GM23248 (cell line): ENCODE measurements around the gene RSBN1L. TPM values are rescaled to one million over a fixed set of nuclear protein-coding genes. Genes with fewer than 3 reads are reported as not detected.
A peak's percentile ranks its signal among the peaks of the same experiment; 100 is the strongest.
"Not testable (repeated sequence)": the region's sequence is repeated elsewhere in the genome, so short reads cannot be mapped to it uniquely, and the experiment has no call there.

ENCODE experiments used
- DNase-seq: peaks from one replicate; pipeline ENCODE4 v3.0.0-alpha.2; 2015
- H2AFZ ChIP-seq: fragments of 200-600 bp; sonication (generic); 2 replicates; pipeline ENCODE4 v1.6.1; 2016; ENCODE audit warnings: antibody characterized with exemption
- H3F3A ChIP-seq: fragments of 200-600 bp; sonication (generic); 2 replicates; pipeline ENCODE4 v1.6.1; 2016; ENCODE audit warnings: mild to moderate bottlenecking, antibody characterized with exemption, mixed run types; ENCODE audit not compliant: insufficient read depth
- H3K27ac ChIP-seq: fragments of 200-600 bp; sonication (generic); 2 replicates; pipeline ENCODE4 v1.5.1; 2016; ENCODE audit warnings: mild to moderate bottlenecking
- H3K27me3 ChIP-seq: fragments of 200-600 bp; sonication (generic); replicated peaks from 2 replicates; pipeline ENCODE4 v1.6.1; 2016; ENCODE audit warnings: mild to moderate bottlenecking; ENCODE audit not compliant: insufficient read depth
- H3K36me3 ChIP-seq: fragments of 200-600 bp; sonication (generic); 2 replicates; pipeline ENCODE4 v1.6.1; 2016; ENCODE audit warnings: low read depth, mild to moderate bottlenecking
- H3K4me1 ChIP-seq: fragments of 200-600 bp; sonication (generic); 2 replicates; pipeline ENCODE4 v1.6.1; 2016; ENCODE audit warnings: mild to moderate bottlenecking; ENCODE audit not compliant: insufficient read depth
- H3K4me2 ChIP-seq: fragments of 200-600 bp; sonication (generic); one replicate; pipeline ENCODE4 v1.6.1; 2016; ENCODE audit warnings: mild to moderate bottlenecking; ENCODE audit not compliant: unreplicated experiment
- H3K4me3 ChIP-seq: fragments of 200-600 bp; sonication (generic); 2 replicates; pipeline ENCODE4 v1.5.1; 2016; ENCODE audit warnings: mild to moderate bottlenecking
- H3K79me2 ChIP-seq: fragments of 200-600 bp; sonication (generic); 2 replicates; pipeline ENCODE4 v1.6.1; 2016; ENCODE audit warnings: mild to moderate bottlenecking; ENCODE audit not compliant: insufficient read depth
- H3K9ac ChIP-seq: fragments of 200-600 bp; sonication (generic); 2 replicates; pipeline ENCODE4 v1.6.1; 2016; ENCODE audit warnings: mild to moderate bottlenecking
- H3K9me2 ChIP-seq: fragments of 200-600 bp; sonication (generic); 2 replicates; pipeline ENCODE4 v1.6.1; 2016; ENCODE audit warnings: mixed run types, mild to moderate bottlenecking, moderate library complexity; ENCODE audit not compliant: insufficient read depth
- H3K9me3 ChIP-seq: fragments of 200-600 bp; sonication (generic); one replicate; pipeline ENCODE4 v1.6.1; 2017; ENCODE audit warnings: low read depth
- H4K20me1 ChIP-seq: fragments of 200-600 bp; sonication (generic); 2 replicates; pipeline ENCODE4 v1.6.0; 2016; ENCODE audit not compliant: insufficient read depth
- EZH2 ChIP-seq: fragments of 200-600 bp; sonication (generic); IDR thresholded peaks from 2 replicates; pipeline ENCODE4 v1.6.1; 2018; ENCODE audit warnings: antibody characterized with exemption, mild to moderate bottlenecking; ENCODE audit not compliant: insufficient read depth, poor library complexity, severe bottlenecking
- EZH2phosphoT487 ChIP-seq: fragments of 200-600 bp; sonication (generic); IDR thresholded peaks from 2 replicates; pipeline ENCODE4 v1.6.1; 2018; ENCODE audit warnings: antibody characterized with exemption, moderate library complexity, mild to moderate bottlenecking, low read depth; ENCODE audit not compliant: insufficient read depth
- WGBS, 2 experiments: methylation state at CpG; one replicate each; pipeline ENCODE4 v1.1.6; 2015 to 2017; ENCODE audit warnings: low lambda C conversion rate in 2 of 2, low coverage in 1 of 2; ENCODE audit errors: missing lambda C conversion rate in 2 of 2; 5-methylcytosine and 5-hydroxymethylcytosine counted together
- in situ Hi-C: fragments of 300-500 bp; cut with MboI; formaldehyde crosslinking; loops from 2 replicates; pipeline ENCODE4 v1.15.0; 2020
- polyA plus RNA-seq: library from polyadenylated mRNA; unstranded; fragments of >200 nt; fragmentation: Nextera tagmentation; extraction: Ambion mirVana; gene quantifications from 2 replicates; pipeline ENCODE4 v1.2.1, GENCODE V29; 2016
- total RNA-seq: library from RNA; depleted of rRNA; stranded (reverse); fragments of >200 nt; shearing (Covaris generic); gene quantifications from 2 replicates; pipeline ENCODE4 v1.2.3, GENCODE V29; 2014; rRNA removed

RSBN1L gene
- total RNA-seq (4.9 and 13.3 TPM in 2 replicates), polyA plus RNA-seq (2.0 and 2.5 TPM in 2 replicates)

DNA sequence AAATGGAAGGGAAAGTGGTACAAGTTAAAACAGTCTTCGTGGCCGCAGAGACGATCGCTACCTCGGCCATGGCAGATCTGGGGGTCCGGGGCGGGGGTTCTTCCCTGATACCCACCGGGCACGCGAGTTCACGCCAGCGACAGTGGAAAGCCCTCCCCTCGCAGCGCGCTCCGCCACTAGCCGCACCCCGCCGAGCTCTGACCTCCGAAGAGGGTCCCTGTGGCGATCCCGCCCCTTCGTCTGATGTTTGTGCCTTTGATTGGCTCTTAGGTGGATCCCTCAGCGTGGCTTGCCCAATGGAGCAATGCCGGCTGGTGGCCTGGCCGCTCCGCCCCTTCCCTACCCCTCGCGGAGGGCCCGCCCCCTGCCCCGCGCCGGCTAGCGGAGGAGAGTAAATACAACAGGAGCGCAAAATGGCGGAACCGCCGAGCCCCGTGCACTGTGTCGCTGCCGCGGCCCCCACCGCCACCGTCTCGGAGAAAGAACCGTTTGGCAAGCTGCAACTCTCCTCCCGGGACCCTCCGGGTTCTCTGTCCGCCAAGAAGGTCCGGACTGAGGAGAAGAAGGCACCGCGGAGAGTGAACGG is at the start of gene RSBN1L:
Gene RSBN1L, plus strand, starts transcription at position 403 of the 586 bp plus-strand sequence. Its CDS starts 11 bp downstream, at position 414.
- Histone ChIP-seq H3K4me3 (peak within 1 kb of the TSS; percentile 95), H4K20me1 (no peaks in the 10 kb centered on the region), H3K9me2 (no peaks in the 10 kb centered on the region), H3K9ac (peak within 1 kb of the TSS; percentile 93), H3F3A (peaks cover 23% of the 10 kb centered on the region), H3K79me2 (peaks cover 90% of the 10 kb centered on the region), H3K9me3 (no peaks in the 10 kb centered on the region), H2AFZ (peak within 1 kb of the TSS; percentile 91), H3K36me3 (no peaks in the 10 kb centered on the region), H3K27me3 (no peaks in the 10 kb centered on the region), H3K27ac (peak within 1 kb of the TSS; percentile 84), H3K4me2 (peak within 1 kb of the TSS; percentile 96), H3K4me1 (peaks cover 27% of the 10 kb centered on the region)
- DNase-seq = peak; percentile 100
- in situ Hi-C loops = no loop called here
- 1% methylated on average over 47 of the region's 53 CpGs for WGBS, 2 experiments
- TF ChIP-seq EZH2 = no peak
- no peak for TF ChIP-seq EZH2phosphoT487

DNA sequence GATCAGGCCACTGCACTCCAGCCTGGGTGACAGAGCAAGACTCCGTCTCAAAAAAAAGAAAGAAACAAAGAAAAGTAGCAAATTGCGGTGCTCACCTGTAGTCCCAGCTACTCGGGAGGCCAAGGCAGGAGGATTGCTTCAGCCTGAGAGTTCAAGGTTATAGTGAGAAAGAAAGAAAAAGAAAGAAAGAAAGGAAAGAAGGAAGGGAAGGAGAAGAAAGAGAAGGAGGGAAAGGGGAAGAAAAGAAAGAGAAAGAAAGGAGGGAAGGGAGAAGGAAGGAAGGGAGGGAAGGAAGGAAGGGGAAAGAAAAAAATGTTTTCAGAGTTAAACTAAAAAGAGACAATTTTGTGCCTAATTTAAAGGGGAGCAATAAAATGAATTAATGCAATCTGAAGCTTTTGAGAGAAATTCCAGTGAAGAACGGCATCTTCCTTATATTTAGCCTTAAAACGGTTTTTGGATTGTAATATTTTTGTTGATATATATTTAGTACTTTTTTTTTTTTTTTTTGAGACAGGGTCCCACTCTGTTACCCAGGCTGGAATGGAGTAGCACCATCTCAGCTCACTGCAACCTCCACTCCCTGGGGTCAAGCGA is 47.4 kb upstream of the RSBN1L start:
- no peak for DNase-seq
- H3K4me2 ChIP-seq = no peak overlapping the region
- H3K9me3 ChIP-seq = no peaks in the 10 kb centered on the region
- H3K27me3 ChIP-seq = no peaks in the 10 kb centered on the region
- no peak overlapping the region for H3K4me3 ChIP-seq
- no peak overlapping the region for H3K27ac ChIP-seq
- no peak overlapping the region for H3K9ac ChIP-seq
- WGBS, 2 experiments = 94 to 95% methylated on average over 6 of the region's 6 CpGs
- in situ Hi-C loops = no loop called here
- peaks cover 16% of the 10 kb centered on the region for H3K4me1 ChIP-seq
- no peaks in the 10 kb centered on the region for H4K20me1 ChIP-seq
- no peaks in the 10 kb centered on the region for H3K9me2 ChIP-seq
- H3F3A ChIP-seq = peaks cover 24% of the 10 kb centered on the region
- no peak overlapping the region for H2AFZ ChIP-seq
- peaks cover 23% of the 10 kb centered on the region for H3K36me3 ChIP-seq
- TF ChIP-seq EZH2phosphoT487 (no peak), EZH2 (no peak)
- peaks cover 4% of the 10 kb centered on the region; the same call in 1 of the 2 replicates for H3K79me2 ChIP-seq

DNA sequence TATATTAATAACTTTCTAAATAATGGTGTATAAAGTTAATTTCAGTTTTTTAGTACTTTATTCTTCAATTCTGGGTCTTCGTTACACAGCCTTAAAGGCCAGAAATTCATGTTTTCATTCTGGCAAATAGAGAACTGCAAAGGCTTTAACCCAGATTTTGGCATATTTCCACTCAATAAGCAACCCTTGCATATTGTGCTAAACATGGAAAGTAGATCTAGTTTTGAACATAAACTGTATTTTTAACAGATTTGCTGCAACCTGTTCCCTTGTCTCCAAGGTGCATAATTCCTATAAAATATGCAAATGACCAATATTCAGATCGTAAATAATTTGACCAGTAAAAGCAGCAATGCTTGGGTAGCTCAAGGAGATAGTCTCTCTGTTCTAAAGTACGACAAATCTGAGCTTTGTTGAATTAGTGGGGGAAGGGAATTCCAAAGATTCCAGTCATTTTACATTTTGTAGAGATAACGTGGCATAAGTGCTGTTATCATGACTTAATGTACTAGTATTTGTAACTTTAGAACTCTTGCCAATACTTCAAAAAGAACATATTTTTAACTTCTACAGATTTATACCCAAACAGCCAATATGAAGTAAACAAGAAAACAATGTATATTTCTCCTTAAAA is 46.4 kb upstream of the RSBN1L start:
- Histone ChIP-seq H3K4me2 (peak overlapping the region; percentile 51), H3K36me3 (peaks cover 24% of the 10 kb centered on the region; the same call in 1 of the 2 replicates), H3F3A (peaks cover 18% of the 10 kb centered on the region), H3K4me1 (peaks cover 16% of the 10 kb centered on the region), H3K9ac (no peak overlapping the region; the same call in 1 of the 2 replicates), H3K9me3 (no peaks in the 10 kb centered on the region), H3K27ac (no peak overlapping the region; the same call in 1 of the 2 replicates), H3K27me3 (no peaks in the 10 kb centered on the region), H3K9me2 (no peaks in the 10 kb centered on the region), H3K4me3 (no peak overlapping the region), H2AFZ (no peak overlapping the region), H4K20me1 (no peaks in the 10 kb centered on the region), H3K79me2 (peaks cover 4% of the 10 kb centered on the region; the same call in 1 of the 2 replicates)
- in situ Hi-C loops = loop anchor here (25.0 kb wide), 1 partner anchor 287 kb away; no protein-coding TSS in a partner anchor
- DNase-seq = peak; percentile 33
- 68 to 77% methylated on average over 4 of the region's 4 CpGs for WGBS, 2 experiments
- TF ChIP-seq EZH2 (no peak), EZH2phosphoT487 (no peak)

DNA sequence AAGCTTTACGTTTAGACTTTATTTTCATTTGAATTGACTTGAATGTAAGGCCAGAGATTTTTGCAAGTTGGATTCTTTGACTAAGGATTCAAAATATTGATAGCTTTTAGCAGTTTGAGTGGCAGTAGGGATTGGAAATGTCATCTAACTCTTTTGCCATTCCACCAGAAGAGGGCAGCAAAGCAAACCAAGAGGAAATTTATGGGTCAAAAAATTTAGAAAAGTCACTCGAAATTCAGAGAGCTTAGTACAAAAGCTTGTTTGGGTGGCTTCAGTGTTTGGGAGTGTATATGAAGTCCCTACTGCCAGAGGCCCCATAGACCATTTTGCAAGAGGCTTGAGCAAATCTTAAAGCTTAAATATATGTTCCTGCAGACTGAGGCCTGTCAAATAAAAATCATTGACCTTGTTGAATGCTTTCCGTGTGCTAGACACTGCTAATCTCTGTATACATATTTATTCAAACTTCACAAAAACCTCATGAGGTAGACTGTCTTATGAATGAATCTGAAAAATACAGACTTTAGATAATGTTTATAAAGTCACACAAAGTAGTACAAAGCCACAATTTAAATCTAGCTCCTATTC is 44.6 kb upstream of the RSBN1L start:
- 35% methylated on average over 3 of the region's 3 CpGs for WGBS, 2 experiments
- Histone ChIP-seq H3K4me3 (no peak overlapping the region), H3K9me3 (no peaks in the 10 kb centered on the region), H2AFZ (no peak overlapping the region), H3K36me3 (peaks cover 22% of the 10 kb centered on the region; the same call in 1 of the 2 replicates), H3F3A (peaks cover 23% of the 10 kb centered on the region), H3K4me2 (no peak overlapping the region), H3K27me3 (no peaks in the 10 kb centered on the region), H3K9me2 (no peaks in the 10 kb centered on the region), H3K79me2 (peaks cover 4% of the 10 kb centered on the region; the same call in 1 of the 2 replicates), H3K9ac (no peak overlapping the region), H3K27ac (no peak overlapping the region), H3K4me1 (peaks cover 16% of the 10 kb centered on the region), H4K20me1 (no peaks in the 10 kb centered on the region)
- TF ChIP-seq EZH2phosphoT487 = no peak
- TF ChIP-seq EZH2 = no peak
- peak; percentile 65 for DNase-seq
- in situ Hi-C loops = loop anchor here (25.0 kb wide), 1 partner anchor 286 kb away; no protein-coding TSS in a partner anchor

DNA sequence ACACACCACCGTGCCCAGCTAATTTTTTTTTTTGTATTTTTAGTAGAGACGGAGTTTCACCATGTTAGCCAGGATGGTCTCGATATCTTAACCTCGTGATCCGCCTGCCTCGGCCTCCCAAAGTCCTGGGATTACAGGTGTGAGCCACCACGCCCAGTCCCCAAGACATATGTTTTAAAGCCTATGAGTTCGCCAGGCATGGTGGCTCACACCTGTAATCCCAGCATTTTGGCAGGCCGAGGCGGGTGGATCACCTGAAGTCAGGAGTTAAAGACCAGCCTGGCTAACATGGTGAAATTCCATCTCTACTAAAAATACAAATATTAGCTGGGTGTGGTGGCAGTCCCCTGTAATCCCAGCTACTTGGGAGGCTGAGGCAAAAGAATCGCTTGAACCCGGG is 43.4 kb upstream of the RSBN1L start:
- peaks cover 16% of the 10 kb centered on the region for H3K4me1 ChIP-seq
- in situ Hi-C loops = loop anchor here (25.0 kb wide), 1 partner anchor 284 kb away; no protein-coding TSS in a partner anchor
- WGBS, 2 experiments = 98% methylated on average over 12 of the region's 12 CpGs

More for the DNA sequence above, 43.4 kb upstream of the RSBN1L start:
- H3K4me2 ChIP-seq, DNase-seq, H3K27ac ChIP-seq, H3K79me2 ChIP-seq, H4K20me1 ChIP-seq, H2AFZ ChIP-seq, H3K9me2 ChIP-seq, H3K9ac ChIP-seq, H3K9me3 ChIP-seq, H3K27me3 ChIP-seq, H3K4me3 ChIP-seq: not testable (repeated sequence)
- Histone ChIP-seq H3K36me3 (peaks cover 33% of the 10 kb centered on the region; the same call in 1 of the 2 replicates), H3F3A (peaks cover 32% of the 10 kb centered on the region)
